GM19328 (cell line): Measurements from ENCODE around the gene ODR4.
"Not testable (repeated sequence)": the region's sequence is repeated elsewhere in the genome, so short reads cannot be mapped to it uniquely, and the experiment has no call there.

ENCODE experiments used
- ATAC-seq: cut with Tn5 transposase; IDR thresholded peaks from one replicate; pipeline ENCODE4 v1.9.1; 2021; ENCODE audit warnings: mild to moderate bottlenecking, moderate library complexity; ENCODE audit not compliant: unreplicated experiment

The ODR4 gene

DNA sequence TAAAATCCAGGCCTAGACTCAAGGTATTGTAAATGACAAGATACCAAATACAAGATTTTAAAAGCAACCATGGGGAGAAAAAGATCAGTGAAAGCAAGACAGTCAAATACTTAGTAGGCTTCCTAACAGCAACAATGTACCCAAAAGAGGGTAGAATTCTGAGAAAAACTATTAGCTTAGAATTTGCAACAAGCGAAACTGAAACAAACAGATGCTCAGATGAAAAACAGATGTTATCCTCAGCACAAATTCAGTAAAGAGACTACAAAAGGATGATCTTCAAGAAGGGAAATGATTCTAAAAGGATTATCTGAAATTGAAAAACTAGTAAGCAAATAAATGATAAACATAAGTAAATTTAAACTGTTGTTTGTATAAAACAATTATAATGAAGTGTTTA is 45.3 kb downstream of the ODR4 start:
- ATAC-seq = peak; percentile 85

DNA sequence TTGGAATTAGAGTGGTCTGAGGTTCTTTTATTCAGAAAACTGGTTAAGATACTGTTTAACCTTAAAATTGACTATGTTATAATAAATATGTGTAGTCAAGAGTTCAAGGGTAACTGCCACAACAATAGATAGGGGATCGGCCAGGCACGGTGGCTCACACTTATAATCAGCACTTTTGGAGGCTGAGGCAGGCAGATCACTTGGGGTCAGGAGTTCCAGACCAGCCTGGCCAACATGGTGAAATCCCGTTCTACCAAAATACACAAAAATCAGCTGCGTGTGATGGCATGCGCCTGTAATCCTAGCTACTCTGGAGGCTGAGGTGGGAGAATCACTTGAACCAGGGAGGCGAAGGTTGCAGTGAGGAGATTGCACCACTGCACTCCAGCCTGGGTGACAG is 45.8 kb downstream of the ODR4 start:
- no peak for ATAC-seq

DNA sequence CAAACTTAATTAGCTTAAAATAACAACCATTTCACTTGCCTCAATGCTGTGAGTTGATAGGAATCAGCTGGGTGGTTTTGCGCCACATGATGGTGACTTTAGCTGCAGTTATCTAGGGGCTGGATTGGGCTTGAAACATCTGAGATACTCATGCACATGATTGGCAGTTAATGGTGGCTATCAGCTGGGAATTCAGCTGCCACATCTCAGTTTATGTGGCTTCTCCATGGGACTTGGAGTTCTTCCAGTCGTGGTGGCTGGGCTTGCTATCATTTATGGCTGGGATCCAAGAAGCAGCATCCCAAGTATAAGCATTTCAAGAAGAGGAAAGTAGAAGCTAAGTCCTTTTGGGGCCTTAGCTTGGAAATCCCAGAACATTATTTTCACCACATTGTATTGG is 48.9 kb downstream of the ODR4 start:
- no peak for ATAC-seq

DNA sequence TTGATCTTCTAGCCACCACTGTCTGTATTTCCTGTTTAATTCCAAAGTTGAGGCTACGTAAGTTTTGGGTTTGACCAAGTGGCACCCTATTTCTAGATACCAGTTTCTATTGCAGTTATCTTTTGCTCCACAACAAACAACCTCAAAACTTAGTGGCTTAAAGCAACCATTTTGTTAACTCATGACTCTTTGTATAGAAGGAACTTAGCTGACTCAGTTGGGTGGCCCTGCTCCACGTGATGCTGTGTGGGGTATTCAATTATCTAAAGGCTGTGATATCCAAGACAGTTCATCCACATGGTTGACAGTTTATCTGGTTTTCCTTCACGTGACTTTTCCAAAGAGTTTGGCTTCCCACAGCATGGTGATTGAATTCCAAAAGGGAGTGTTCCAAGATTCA is 50.5 kb downstream of the ODR4 start:
- ATAC-seq = no peak

DNA sequence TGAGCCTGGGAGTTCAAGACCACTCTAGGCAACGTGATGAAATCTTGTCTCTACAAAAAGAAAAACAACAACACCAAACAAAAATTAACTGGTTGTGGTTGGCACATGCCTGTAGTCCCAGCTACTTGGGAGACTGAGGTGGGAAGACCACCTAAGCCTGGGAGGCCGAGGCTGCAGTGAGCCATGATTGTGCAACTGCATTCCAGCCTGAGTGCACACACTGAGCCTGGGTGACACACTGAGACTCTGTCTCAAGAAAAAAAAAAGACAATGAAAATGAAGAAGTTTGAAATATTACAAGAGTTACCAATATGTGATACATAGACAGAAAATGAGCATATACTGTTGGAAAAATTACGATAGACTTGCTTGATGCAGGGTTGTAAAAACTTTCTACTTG is 53.4 kb downstream of the ODR4 start:
- ATAC-seq = no peak

DNA sequence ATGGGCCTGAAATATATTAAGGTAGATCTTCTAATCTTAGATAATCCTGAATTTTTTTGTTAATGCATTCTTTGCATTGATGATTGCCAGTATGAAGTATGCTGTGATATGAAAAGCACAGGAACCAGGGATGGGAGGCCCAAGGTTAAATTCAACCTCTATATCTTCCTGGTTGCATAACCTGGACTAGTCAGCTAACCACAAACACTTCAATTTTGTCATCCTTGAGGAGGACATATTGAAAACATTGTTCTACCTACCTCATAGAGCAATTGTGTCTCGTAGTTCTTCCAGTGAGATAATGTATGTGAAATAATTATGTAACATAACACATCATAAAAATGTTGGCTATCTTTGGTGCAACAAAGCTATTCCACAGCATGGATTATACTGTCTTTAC is 59.7 kb downstream of the ODR4 start:
- no peak for ATAC-seq

DNA sequence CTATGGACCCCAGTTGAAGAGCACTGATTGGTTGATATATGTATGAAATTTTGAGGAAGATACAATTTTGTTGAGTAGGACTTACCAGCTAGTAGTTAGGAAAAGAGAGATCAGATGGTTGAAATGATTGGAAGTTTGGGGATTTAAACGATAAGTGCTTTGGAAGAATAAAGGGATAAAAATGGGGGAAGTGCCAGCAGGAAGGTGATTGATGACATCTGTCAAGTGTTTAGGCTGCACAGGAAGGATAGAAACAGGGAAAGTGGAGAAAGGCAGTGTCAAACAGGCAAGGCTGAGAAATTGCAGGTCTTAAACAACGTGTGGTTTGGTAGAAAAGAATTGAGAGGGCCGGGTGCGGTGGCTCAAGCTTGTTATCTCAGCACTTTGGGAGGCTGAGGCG is 62.9 kb downstream of the ODR4 start:
- no peak for ATAC-seq

DNA sequence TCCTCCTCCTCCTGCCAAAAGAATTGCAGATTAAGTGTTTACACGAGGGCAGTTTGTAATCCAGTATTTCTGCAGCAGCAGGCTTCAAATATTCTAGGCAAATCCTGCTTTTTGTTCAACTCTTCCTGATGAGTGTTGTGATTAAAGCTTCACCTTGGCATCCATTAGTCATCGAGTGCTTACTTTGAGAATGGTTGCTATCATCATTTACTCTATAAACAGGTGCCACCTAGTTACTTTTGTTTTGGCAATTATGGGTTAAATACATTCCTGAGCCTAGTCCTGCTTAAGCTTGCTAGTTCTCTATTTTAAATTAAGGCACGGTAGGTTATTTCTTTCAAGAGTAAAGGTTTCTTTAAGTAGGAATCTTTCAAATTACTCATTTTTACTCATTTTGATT is 64.9 kb downstream of the ODR4 start:
- ATAC-seq = no peak

DNA sequence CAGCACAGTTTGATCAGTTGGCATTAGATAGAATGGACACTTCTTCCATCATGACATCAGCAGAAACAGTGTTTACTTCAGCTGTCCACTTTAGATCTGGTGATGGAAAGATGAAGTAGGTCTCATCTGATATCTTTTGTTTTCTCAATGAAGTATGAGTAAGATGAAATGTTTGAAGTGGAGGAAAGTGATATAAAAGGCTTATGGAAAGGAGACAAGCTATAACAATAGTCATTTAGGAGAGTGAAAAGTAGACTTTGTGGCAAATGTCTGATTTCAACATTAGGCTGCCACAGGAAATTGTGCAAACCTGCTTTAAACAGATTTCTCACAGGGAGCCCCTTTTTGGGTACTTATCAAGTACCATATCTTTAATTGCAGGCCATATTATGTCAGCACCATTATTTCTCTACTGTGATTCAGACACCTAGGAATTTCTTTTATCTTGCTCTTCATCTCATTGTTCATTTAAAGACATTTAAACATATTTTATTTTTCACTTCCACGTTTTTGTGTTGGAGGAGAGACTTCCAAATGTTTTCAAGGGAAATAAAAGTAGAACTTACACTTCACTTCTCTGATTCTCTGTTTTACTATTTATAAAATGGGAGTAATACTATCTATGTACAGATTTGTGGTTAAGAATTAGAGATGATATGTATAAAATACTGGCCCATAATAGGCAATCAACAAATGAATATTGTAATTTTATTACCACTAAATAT is 67.2 kb downstream of the ODR4 start:
- ATAC-seq = no peak

DNA sequence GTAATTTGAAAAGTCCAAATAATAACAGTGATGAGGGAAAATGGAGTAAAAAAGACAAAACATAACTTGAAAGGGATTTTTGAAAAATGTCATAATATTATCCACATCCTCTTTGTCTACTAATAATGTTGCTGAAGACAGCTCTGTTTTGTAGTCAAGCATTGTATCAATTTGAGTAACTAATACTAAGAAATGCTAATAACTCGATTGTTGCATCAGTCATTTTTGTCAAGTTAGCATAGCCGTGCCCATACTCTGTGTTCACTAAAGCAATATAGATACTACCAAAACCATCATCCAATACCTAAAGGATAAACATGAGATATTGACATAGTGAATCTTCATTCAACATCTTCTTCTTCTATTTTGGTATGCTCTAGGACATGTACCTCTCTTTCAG is 68.0 kb downstream of the ODR4 start:
- ATAC-seq = no peak

DNA sequence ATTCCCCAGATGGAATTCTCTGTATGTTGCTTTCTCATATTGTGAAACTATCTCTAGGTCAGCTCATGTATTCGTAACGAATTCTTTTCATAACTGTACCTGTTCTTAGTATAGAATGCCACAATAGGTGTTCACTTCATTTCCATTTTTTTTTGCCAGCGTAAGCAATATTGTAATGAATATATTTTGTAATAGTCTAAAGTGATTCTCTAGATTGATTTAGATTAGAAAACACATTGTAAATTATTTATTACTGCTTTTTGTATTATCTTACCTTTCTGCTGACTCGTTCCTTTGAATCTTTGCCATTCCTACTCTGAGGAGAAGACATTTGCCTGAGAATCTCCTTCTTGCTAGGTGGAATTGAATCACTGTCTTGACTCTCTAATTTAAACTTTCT is 70.5 kb downstream of the ODR4 start:
- ATAC-seq = no peak

DNA sequence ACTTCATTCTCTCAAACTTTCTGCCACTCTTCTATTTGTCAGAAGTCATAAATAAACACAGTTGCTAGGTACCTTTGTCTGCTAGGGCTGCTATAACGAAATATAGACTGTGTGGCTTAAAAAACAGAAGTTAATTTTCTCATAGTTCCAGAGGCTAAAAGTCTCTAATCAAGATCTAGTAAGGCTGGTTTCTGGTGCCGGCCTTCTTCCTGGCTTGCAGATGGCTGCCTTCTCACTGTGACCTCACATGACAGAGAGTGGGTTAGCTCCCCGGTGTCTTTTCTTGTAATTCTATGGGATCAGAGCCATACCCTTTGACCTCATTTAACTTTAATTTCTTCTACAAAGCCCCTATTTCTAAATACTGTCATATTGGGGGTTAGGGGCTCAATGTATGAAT is 79.3 kb downstream of the ODR4 start:
- ATAC-seq = no peak

DNA sequence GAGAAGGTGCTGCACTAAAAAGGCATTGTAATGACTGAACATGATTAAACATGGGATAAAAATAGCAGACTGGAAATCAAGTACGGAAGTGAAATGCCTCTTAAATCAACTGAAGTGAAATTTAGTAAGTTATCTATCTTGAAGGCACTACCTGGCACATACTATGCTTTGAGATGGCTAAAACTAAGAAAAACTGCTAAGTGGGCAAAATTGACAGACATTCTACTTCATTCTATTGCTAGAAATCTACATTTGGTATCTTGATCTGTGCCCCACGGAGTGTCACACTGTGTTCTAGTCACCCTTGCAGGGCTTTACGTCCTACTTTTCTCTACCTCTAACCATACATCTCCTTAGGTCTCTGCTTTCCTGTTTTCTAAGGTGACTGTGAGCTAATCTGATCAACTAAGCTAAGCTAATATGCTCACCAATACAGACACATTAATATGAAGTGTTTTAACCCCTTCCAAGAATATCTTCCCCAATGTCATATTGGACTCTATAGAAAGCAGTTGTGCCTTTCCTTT is 81.2 kb downstream of the ODR4 start:
- ATAC-seq = no peak

DNA sequence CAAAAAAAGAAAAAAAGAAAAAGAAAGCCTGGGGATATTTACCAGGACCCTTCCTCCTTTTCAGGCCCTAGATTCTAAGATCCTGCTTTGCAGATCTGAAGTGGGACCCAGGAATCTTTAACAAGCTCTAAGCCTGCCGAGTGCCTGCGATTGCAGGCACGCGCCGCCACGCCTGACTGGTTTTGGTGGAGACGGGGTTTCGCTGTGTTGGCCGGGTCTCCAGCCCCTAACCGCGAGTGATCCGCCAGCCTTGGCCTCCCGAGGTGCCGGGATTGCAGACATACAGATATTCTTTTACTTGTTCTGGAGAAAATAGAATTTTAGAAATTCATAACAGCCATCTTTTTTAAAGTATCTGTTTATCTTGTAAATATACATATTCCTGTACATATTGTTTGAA is 83.5 kb downstream of the ODR4 start:
- not testable (repeated sequence) for ATAC-seq

DNA sequence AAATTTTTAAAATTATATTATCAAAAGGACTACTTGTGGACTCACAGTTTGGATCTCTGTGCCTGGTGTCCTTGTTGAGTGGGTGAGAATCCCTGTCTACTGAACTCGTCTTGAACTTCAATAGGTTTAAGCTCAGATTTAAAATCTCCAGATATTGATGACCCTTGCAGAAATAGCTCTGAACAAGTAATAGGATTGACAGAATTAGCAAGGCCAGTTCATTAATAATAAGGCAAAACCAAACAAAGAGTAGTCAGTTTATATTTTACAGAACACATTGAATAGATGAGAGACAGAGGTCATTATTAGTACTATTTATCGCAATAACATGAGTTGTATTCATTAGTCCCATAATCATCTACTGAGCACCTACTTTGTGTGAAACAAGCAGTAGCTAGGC is 85.4 kb downstream of the ODR4 start, which contains the start of gene PDC:
Gene PDC (minus strand): TSS at position 101 of the 400 bp plus-strand sequence. CDS start 11,655 bp downstream, outside the sequence.
- no peak for ATAC-seq

DNA sequence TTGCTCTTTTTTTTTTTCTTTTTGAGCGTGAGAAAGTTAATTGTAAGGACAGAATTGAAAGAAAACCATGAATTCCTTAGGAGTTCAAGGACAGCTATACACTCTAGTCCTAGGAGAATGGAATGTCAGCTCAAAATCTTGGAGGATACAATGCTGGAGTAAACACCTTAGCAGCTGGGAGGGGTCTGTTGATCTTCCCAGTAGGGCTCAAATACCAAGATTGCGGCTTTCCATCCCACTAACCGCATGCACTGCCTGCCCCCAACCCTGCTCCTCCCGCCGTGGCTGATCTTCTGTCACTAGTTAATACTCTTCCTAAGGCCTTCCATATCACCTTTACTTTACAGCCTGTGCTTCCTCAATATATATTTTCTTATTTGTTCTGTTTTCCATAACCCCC is 87.9 kb downstream of the ODR4 start:
- ATAC-seq = no peak

DNA sequence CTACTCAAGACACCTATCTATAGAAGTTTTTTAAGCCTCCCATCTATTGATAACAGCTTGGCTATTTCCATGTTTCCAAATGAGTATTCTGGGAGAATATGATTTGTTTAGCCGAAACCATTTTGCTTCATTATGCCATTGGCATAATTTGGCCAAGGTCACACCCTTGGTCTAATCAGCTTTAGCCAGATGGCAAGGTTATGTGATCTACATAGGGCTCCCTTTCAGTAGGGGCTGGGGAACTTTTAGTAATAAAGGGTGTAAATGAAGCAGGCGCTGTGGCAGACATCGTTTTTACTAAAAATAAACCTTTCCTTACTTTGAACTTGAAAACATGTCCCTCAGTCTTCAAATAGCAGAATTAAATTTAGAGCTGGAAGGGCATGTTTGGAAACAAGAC is 88.3 kb downstream of the ODR4 start:
- ATAC-seq = no peak

DNA sequence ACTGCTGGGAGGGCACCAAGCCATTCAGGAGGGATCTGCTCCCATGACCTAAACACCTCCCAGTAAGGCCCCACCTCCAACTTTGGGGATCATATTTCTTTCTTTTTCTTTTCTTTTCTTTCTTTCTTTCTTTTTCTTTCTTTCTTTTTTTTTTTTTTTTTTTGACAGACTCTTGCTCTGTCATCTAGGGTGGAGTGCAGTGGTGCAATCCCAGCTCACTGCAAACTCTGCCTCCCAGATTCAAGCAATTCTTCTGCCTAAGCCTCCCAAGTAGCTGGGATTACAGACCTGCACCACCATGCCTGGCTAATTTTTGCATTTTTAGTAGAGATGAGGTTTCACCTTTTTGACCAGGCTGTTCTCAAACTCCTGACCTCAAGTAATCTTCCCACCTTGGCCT is 89.9 kb downstream of the ODR4 start:
- ATAC-seq = not testable (repeated sequence)

DNA sequence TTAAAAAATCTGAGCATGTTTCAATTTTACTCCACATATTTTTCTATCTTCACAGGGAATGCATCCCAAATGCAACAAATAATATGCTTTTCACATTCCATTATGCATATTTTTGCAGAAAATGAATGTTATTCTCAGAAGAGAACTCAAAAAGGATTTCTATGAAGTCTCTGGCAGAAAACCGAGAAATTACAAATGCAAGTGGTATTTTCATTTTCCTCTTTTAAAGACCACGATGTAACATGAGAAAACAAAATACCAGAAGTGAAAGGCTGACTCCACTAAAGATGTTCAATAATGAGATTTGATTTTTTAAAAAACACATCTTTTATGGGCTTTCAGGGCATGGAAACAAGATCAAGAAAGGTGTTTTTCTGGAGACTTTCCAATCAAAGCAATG is 90.3 kb downstream of the ODR4 start:
- ATAC-seq = no peak
